ENCODE data around the gene USH2A. TPM values are rescaled to one million over a fixed set of nuclear protein-coding genes. Genes with fewer than 3 reads are reported as not detected.

The USH2A gene
- total RNA-seq, 2 donors from 2014 or later = not detected

DNA sequence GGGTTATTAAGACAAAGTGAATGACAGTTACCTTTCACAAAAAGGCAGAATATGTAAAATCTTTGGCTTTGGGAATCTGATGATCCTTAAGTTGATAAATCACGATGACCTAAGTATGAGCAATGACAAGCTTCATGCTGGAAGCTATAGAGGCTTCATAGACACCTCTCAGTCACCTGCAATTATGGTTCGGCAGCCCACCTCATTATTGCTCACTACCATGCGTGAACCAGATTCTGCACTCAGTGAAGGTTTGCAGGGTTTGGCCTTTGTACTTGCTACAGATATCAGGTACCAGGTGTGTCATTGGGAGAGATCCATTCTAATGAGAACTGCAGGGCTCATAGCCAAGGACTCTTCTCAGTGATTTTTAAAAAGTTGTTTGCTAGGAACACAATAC is 692.6 kb downstream of the USH2A start:
- H3K4me1 Mint-ChIP-seq = no peaks in the 10 kb centered on the region
- no peak for ATAC-seq (replicated peaks)
- peaks cover 5% of the 10 kb centered on the region for H3K9me3 Mint-ChIP-seq
- no peaks in the 10 kb centered on the region for H3K36me3 Mint-ChIP-seq (ENCODE audit: low read depth)
- H3K4me3 Mint-ChIP-seq = no peak overlapping the region
- H3K27me3 Mint-ChIP-seq = no peaks in the 10 kb centered on the region
- no peak overlapping the region for H3K27ac Mint-ChIP-seq

DNA sequence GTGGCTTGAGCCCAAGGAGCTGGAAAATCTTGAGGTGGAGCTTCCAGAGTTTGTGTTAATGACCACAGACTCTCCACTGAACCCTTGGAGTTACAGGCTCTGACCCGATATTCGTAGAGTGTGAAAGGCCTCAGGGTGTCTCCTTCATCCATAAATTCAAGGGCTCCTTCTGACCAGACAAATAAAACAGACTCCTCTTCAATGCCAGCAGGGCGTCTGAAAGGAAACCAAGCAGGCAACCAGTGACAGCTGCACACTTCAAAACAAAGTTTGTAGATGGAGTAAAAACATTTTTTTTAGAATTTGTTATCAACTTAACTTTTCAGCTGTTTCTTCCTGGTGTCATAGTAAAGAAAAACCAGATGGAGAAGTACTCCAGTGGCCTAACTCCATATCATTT is 695.1 kb downstream of the USH2A start:
- Mint-ChIP-seq H3K4me3 (no peak overlapping the region), H3K9me3 (no peaks in the 10 kb centered on the region), H3K36me3 (ENCODE audit: low read depth) (no peaks in the 10 kb centered on the region), H3K27me3 (no peaks in the 10 kb centered on the region), H3K27ac (no peak overlapping the region), H3K4me1 (no peaks in the 10 kb centered on the region)
- no peak for ATAC-seq (replicated peaks)

DNA sequence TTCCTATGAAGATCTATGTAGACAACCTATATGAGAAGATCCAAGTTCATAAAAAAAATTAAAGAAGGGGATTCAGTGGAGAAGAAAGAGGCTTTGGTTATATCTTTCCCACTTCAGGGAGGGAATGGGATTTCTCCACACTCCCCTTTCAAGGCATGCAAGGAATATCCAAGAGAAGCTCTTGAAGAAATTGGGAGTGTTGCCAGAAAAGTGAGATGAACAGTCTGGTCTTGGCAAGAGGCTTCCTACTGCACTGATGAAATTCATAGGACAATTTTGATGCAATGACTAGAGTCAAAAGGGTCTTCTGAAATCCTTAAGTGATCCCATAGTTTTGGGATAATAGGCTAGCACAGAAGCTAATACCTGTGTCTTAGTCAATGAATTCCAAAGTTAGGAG is 703.1 kb downstream of the USH2A start:
- no peaks in the 10 kb centered on the region for H3K4me1 Mint-ChIP-seq
- H3K9me3 Mint-ChIP-seq = no peaks in the 10 kb centered on the region
- no peak for ATAC-seq (replicated peaks)
- H3K27me3 Mint-ChIP-seq = no peaks in the 10 kb centered on the region
- H3K36me3 Mint-ChIP-seq (ENCODE audit: low read depth) = no peaks in the 10 kb centered on the region
- no peak overlapping the region for H3K27ac Mint-ChIP-seq
- no peak overlapping the region for H3K4me3 Mint-ChIP-seq

GRCh38 chr1:215719552-215719951 is 703.7 kb downstream of the USH2A start:
- no peak overlapping the region for H3K27ac Mint-ChIP-seq
- ATAC-seq (replicated peaks) = no peak
- H3K4me1 Mint-ChIP-seq = no peaks in the 10 kb centered on the region
- no peaks in the 10 kb centered on the region for H3K36me3 Mint-ChIP-seq (ENCODE audit: low read depth)
- no peaks in the 10 kb centered on the region for H3K9me3 Mint-ChIP-seq
- H3K4me3 Mint-ChIP-seq = no peak overlapping the region
- no peaks in the 10 kb centered on the region for H3K27me3 Mint-ChIP-seq

GRCh38 chr1:215718575-215719287 is 704.5 kb downstream of the USH2A start:
- Mint-ChIP-seq H3K4me1 (no peaks in the 10 kb centered on the region), H3K4me3 (no peak overlapping the region), H3K27me3 (no peaks in the 10 kb centered on the region), H3K9me3 (no peaks in the 10 kb centered on the region), H3K27ac (no peak overlapping the region), H3K36me3 (ENCODE audit: low read depth) (no peaks in the 10 kb centered on the region)
- no peak for ATAC-seq (replicated peaks)

- no peaks in the 10 kb centered on the region for H3K27me3 Mint-ChIP-seq
- no peaks in the 10 kb centered on the region for H3K9me3 Mint-ChIP-seq
- no peak overlapping the region for H3K27ac Mint-ChIP-seq
- H3K36me3 Mint-ChIP-seq (ENCODE audit: low read depth) = no peaks in the 10 kb centered on the region
- H3K4me3 Mint-ChIP-seq = no peak overlapping the region
- no peak for ATAC-seq (replicated peaks)
- no peaks in the 10 kb centered on the region for H3K4me1 Mint-ChIP-seq
Measured at GRCh38 chr1:215717677-215718426, 705.4 kb downstream of the USH2A start.

DNA sequence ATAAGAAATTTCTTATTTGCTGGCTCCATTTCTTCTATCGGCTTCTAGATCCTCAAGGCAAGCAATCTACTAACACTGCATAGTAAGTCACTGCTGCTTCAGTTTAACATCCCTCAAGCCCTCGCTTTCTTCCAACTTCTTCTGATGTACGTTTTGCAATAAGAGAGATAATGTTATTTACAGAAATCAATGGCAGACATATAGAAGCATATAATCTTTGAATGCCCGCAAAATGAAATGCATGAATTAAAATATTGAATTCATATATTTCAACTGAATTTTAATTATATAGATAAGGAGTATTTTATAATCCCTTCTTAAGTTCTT is 712.4 kb downstream of the USH2A start:
- ATAC-seq (replicated peaks) = no peak
- Mint-ChIP-seq H3K9me3 (no peaks in the 10 kb centered on the region), H3K27ac (no peak overlapping the region), H3K4me1 (no peaks in the 10 kb centered on the region), H3K36me3 (ENCODE audit: low read depth) (no peaks in the 10 kb centered on the region), H3K27me3 (no peaks in the 10 kb centered on the region), H3K4me3 (no peak overlapping the region)

DNA sequence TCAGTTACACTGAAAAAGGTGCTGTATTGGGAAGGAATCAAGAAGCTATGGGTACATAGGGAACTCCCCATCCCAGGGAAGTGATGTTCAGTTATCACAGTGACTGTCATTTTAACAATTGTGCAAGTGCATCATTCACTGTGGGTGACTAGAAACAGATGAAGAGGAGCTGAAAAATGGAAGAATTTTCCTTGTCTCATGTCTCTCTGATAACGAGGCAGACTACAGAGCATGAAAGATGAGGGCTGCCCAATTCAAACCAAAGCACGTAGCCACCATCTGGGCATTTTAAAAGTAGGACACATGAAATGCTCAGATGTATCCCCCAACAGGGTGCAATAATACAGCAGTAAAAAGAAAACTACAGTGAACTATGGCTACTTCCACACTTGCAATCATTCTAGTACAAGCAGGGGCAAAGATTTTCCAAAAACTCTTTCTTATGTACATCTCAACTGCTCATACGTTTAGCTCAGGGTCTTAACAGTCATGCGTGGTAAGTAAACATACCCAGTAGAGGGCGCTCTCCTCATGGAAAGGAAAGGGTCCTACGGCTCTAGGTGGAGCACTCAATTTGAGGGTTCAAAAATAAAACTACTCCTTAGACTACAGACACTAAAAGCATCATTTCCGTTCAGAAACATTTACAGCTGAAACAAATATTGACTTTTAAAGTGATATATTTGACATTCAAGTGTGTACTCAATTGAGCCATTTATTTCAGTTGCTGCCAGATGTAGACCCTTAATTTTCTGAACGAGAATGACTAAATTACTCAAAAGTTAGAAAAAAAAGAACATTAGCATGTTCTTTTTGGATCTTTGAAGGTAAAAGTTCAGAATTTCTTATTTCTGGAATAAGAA is 713.0 kb downstream of the USH2A start:
- H3K9me3 Mint-ChIP-seq = no peaks in the 10 kb centered on the region
- no peaks in the 10 kb centered on the region for H3K27me3 Mint-ChIP-seq
- H3K4me1 Mint-ChIP-seq = no peaks in the 10 kb centered on the region
- ATAC-seq (replicated peaks) = no peak
- H3K27ac Mint-ChIP-seq = no peak overlapping the region
- no peaks in the 10 kb centered on the region for H3K36me3 Mint-ChIP-seq (ENCODE audit: low read depth)
- H3K4me3 Mint-ChIP-seq = no peak overlapping the region

DNA sequence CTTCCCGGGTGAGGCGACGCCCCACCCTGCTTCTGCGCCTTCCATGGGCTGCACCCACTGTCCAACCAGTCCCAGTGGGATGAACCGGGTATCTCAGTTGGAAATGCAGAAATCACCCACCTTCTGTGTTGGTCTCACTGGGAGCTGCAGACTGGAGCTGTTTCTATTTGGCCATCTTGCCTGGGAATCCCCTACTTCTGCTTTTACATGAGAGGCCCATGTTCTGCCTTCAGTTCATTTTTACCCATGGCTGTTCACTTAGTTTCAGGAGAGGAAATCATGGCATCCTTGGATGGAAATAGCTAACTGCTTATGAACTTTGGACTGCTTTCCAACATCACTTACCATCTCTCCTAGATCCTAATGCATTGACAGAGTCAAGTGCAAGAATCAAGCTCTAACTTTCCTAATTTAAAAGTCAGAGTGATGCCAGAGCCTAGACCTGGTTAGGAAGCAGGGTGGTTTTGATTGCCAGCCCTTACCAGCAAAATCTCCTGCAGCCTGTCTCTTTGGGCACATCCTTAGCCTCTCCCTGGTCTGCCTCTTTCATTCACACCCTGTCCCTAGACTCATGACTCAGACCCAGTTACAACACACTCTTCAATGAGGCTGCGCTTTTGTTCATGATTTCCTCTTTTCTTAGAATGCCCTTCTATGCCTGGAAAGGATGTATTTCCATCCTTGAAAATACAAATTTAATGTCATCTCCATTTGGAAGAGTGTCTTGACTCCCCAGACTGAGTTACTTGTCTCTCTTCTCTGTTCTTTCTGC is 719.0 kb downstream of the USH2A start:
- H3K36me3 Mint-ChIP-seq (ENCODE audit: low read depth) = no peaks in the 10 kb centered on the region
- H3K27me3 Mint-ChIP-seq = no peaks in the 10 kb centered on the region

DNA sequence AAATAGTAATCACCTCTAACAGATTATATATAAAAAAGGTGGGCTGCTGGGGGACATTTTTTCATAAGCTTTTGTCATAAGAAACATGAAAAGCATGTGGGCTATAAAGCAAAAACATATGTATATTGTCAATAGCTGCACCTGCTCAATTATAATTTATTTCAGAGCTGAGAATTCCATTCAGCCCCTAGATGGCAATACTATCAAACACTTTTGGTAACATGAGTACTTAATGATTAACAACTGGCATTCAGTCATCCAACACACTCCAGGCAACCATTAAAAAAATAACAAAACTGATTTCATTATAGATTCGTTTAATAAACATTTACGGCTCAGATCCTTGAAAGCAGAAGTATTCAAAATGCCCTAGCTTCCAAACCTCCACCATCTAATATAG is 741.0 kb downstream of the USH2A start:
- Mint-ChIP-seq H3K36me3 (ENCODE audit: low read depth) (no peaks in the 10 kb centered on the region), H3K27ac (no peak overlapping the region), H3K9me3 (no peaks in the 10 kb centered on the region), H3K4me3 (no peak overlapping the region), H3K4me1 (no peaks in the 10 kb centered on the region), H3K27me3 (no peaks in the 10 kb centered on the region)
- no peak for ATAC-seq (replicated peaks)

More for the DNA sequence above, 719.0 kb downstream of the USH2A start:
- ATAC-seq (replicated peaks) = no peak
- Mint-ChIP-seq H3K4me3 (no peak overlapping the region), H3K9me3 (peaks cover 7% of the 10 kb centered on the region), H3K27ac (no peak overlapping the region), H3K4me1 (no peaks in the 10 kb centered on the region)

- Mint-ChIP-seq H3K9me3 (no peaks in the 10 kb centered on the region), H3K4me1 (no peaks in the 10 kb centered on the region), H3K4me3 (no peak overlapping the region), H3K27ac (no peak overlapping the region), H3K36me3 (ENCODE audit: low read depth) (no peaks in the 10 kb centered on the region), H3K27me3 (no peaks in the 10 kb centered on the region)
- ATAC-seq (replicated peaks) = no peak
Measured at GRCh38 chr1:215681041-215681440, 742.2 kb downstream of the USH2A start.

DNA sequence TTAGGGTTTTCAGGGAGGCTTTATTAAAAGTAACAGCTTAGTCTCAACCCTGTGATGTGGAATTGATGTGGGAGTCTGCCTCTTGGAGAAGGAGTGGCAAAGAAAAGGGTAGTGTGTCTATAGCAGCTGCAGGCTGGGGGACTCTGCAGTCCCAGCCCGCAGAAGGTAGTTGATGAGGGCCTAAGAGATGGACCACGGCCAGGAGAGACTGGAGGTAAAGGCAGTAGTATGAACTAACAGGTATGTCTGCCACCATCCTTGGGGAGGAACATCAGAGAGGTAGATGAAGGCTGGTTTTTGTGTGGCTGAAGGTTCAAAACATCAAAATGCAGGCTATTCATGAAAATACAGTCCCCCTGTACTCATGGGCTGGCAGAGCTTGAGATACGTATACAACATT is 744.0 kb downstream of the USH2A start:
- no peak overlapping the region for H3K4me3 Mint-ChIP-seq
- no peaks in the 10 kb centered on the region for H3K36me3 Mint-ChIP-seq (ENCODE audit: low read depth)
- no peak overlapping the region for H3K27ac Mint-ChIP-seq
- no peaks in the 10 kb centered on the region for H3K9me3 Mint-ChIP-seq
- ATAC-seq (replicated peaks) = no peak
- no peaks in the 10 kb centered on the region for H3K4me1 Mint-ChIP-seq
- no peaks in the 10 kb centered on the region for H3K27me3 Mint-ChIP-seq

- Mint-ChIP-seq H3K27ac (no peak overlapping the region), H3K4me1 (no peaks in the 10 kb centered on the region)
- ATAC-seq (replicated peaks) = no peak
Measured at GRCh38 chr1:215677112-215677511, 746.1 kb downstream of the USH2A start.

GRCh38 chr1:215673943-215674342 is 749.3 kb downstream of the USH2A start:
- no peak for ATAC-seq (replicated peaks)
- H3K27me3 Mint-ChIP-seq = no peaks in the 10 kb centered on the region
- no peak overlapping the region for H3K4me3 Mint-ChIP-seq
- H3K9me3 Mint-ChIP-seq = no peaks in the 10 kb centered on the region
- no peaks in the 10 kb centered on the region for H3K36me3 Mint-ChIP-seq (ENCODE audit: low read depth)
- H3K27ac Mint-ChIP-seq = no peak overlapping the region
- no peaks in the 10 kb centered on the region for H3K4me1 Mint-ChIP-seq

More at GRCh38 chr1:215677112-215677511, 746.1 kb downstream of the USH2A start:
- H3K4me3 Mint-ChIP-seq = no peak overlapping the region
- H3K36me3 Mint-ChIP-seq (ENCODE audit: low read depth) = no peaks in the 10 kb centered on the region
- no peaks in the 10 kb centered on the region for H3K27me3 Mint-ChIP-seq
- no peaks in the 10 kb centered on the region for H3K9me3 Mint-ChIP-seq
